Fibroblast of lung (primary cell): ENCODE results near the gene FOXJ1. TPM values are rescaled to one million over a fixed set of nuclear protein-coding genes. Genes with fewer than 3 reads are reported as not detected.

Experiments used
- DNase-seq, 2 donors: peaks; one replicate each; pipeline versions ENCODE4 v3.0.0 to v3.0.0-alpha.2; 2010; ENCODE audit warnings: low read depth in 2 of 2
- H2AFZ ChIP-seq: 2 replicates; pipeline ENCODE4 v1.5.1; 2012; ENCODE audit warnings: low read length, control low read depth, inconsistent platforms
- H3K27ac ChIP-seq: 2 replicates; pipeline ENCODE4 v1.5.1; 2011; ENCODE audit warnings: low read length, control low read depth; ENCODE audit not compliant: insufficient read depth
- H3K27me3 ChIP-seq: 2 replicates; pipeline ENCODE4 v1.5.1; 2011; ENCODE audit warnings: mild to moderate bottlenecking, low read length; ENCODE audit not compliant: control insufficient read depth, insufficient read depth
- H3K36me3 ChIP-seq: 2 replicates; pipeline ENCODE4 v1.5.1; 2011; ENCODE audit warnings: low read length; ENCODE audit not compliant: control insufficient read depth, insufficient read depth
- H3K4me1 ChIP-seq: 2 replicates; pipeline ENCODE4 v1.5.1; 2011; ENCODE audit warnings: low read length; ENCODE audit not compliant: control insufficient read depth, insufficient read depth; ENCODE audit errors: extremely low read depth
- H3K4me2 ChIP-seq: 2 replicates; pipeline ENCODE4 v1.5.1; 2011; ENCODE audit warnings: low read length, control low read depth; ENCODE audit not compliant: insufficient read depth; ENCODE audit errors: extremely low read depth
- H3K4me3 ChIP-seq, 4 experiments: fragments of 200-600 bp in 1 of 4; sonication (generic) in 1 of 4; replicated peaks in 1 of 4; 2 replicates each; pipeline ENCODE4 v1.5.1; 2011 to 2016; ENCODE audit warnings: low read length in 4 of 4, low read depth in 3 of 4, mild to moderate bottlenecking in 3 of 4, control low read depth in 2 of 4, inconsistent platforms in 1 of 4, mixed read lengths in 1 of 4; ENCODE audit not compliant: insufficient read depth in 1 of 4; ENCODE audit errors: control extremely low read depth in 1 of 4
- H3K79me2 ChIP-seq: 2 replicates; pipeline ENCODE4 v1.5.1; 2012; ENCODE audit warnings: mild to moderate bottlenecking, low read length, inconsistent platforms; ENCODE audit not compliant: control insufficient read depth, insufficient read depth
- H3K9ac ChIP-seq: 2 replicates; pipeline ENCODE4 v1.5.1; 2011; ENCODE audit warnings: mild to moderate bottlenecking, low read length, control low read depth; ENCODE audit not compliant: insufficient read depth
- H3K9me3 ChIP-seq: 2 replicates; pipeline ENCODE4 v1.5.1; 2012; ENCODE audit warnings: low read depth, low read length; ENCODE audit not compliant: control insufficient read depth, insufficient read depth
- H4K20me1 ChIP-seq: 2 replicates; pipeline ENCODE4 v1.5.1; 2011; ENCODE audit warnings: low read length; ENCODE audit not compliant: control insufficient read depth, insufficient read depth; ENCODE audit errors: extremely low read depth
- CTCF ChIP-seq, 2 donors: IDR thresholded peaks in 1 of 2; conservative IDR thresholded peaks in 1 of 2; 1 replicate in 1 of 2; 2 replicates in 1 of 2; pipeline ENCODE4 v1.5.1; 2011 to 2012; ENCODE audit warnings: low read length in 2 of 2, control low read depth in 1 of 2, inconsistent platforms in 1 of 2, low read depth in 1 of 2, mild to moderate bottlenecking in 1 of 2
- EZH2 ChIP-seq: IDR thresholded peaks from 2 replicates; pipeline ENCODE4 v1.5.1; 2012; ENCODE audit warnings: low read length, control low read depth, mild to moderate bottlenecking; ENCODE audit errors: missing control alignments
- polyA plus RNA-seq, 2 donors: library from polyadenylated mRNA; depleted of rRNA in 1 of 2; stranded (reverse) in 1 of 2; unstranded in 1 of 2; fragments of >200 nt; gene quantifications; 2 replicates each; pipeline ENCODE4 v1.2.1, GENCODE V29; 2011 to 2012; ENCODE audit warnings: missing spikeins in 1 of 2
- total RNA-seq: library from RNA; depleted of rRNA; stranded (reverse); fragments of >200 nt; gene quantifications from 2 replicates; pipeline ENCODE4 v1.2.1, GENCODE V29; 2014

The FOXJ1 gene
- total and polyA plus RNA-seq, 2 donors (not counting 1 experiment from before 2014, with no cell fraction given): not detected

- no peak overlapping the region for H3K4me2 ChIP-seq
- no peak overlapping the region for H3K27ac ChIP-seq
- H3K36me3 ChIP-seq: peaks cover 24% of the 10 kb centered on the region
- H3K9me3 ChIP-seq: no peaks in the 10 kb centered on the region
- H4K20me1 ChIP-seq: no peaks in the 10 kb centered on the region
- H3K27me3 ChIP-seq: no peaks in the 10 kb centered on the region
- no peak for DNase-seq
- no peak overlapping the region for H2AFZ ChIP-seq
- no peak overlapping the region for H3K9ac ChIP-seq
- peaks cover 11% of the 10 kb centered on the region for H3K79me2 ChIP-seq
- peaks cover 4% of the 10 kb centered on the region for H3K4me1 ChIP-seq
- no peak overlapping the region for H3K4me3 ChIP-seq
- TF ChIP-seq EZH2: no peak
- TF ChIP-seq CTCF (conservative IDR thresholded peaks at IDR 0.05 in 1 of 2, IDR thresholded peaks at IDR 0.05 in 1 of 2; ENCODE audit: low read depth in 1 of 2, low read length in 2 of 2): no peak
Measured at GRCh38 chr17:76097716-76098295, 43.2 kb downstream of the FOXJ1 start.

- no peaks in the 10 kb centered on the region for H3K9me3 ChIP-seq
- no peak overlapping the region for H3K9ac ChIP-seq
- H3K4me1 ChIP-seq: peaks cover 2% of the 10 kb centered on the region
- no peaks in the 10 kb centered on the region for H3K27me3 ChIP-seq
- no peak overlapping the region for H3K4me2 ChIP-seq
- H3K36me3 ChIP-seq: peaks cover 23% of the 10 kb centered on the region
- no peak overlapping the region for H2AFZ ChIP-seq
- DNase-seq: no peak
- no peak overlapping the region for H3K4me3 ChIP-seq
- H3K27ac ChIP-seq: no peak overlapping the region
- TF ChIP-seq EZH2 (no peak), CTCF (conservative IDR thresholded peaks at IDR 0.05 in 1 of 2, IDR thresholded peaks at IDR 0.05 in 1 of 2; ENCODE audit: low read depth in 1 of 2, low read length in 2 of 2) (no peak)
- no peaks in the 10 kb centered on the region for H3K79me2 ChIP-seq
- no peaks in the 10 kb centered on the region for H4K20me1 ChIP-seq
Measured at GRCh38 chr17:76095943-76096342, 45.1 kb downstream of the FOXJ1 start.

- Histone ChIP-seq H3K27ac (no peak overlapping the region), H3K27me3 (no peaks in the 10 kb centered on the region), H3K4me2 (no peak overlapping the region), H3K4me3 (no peak overlapping the region), H3K9me3 (no peaks in the 10 kb centered on the region), H3K36me3 (peaks cover 23% of the 10 kb centered on the region), H2AFZ (no peak overlapping the region), H3K9ac (no peak overlapping the region), H4K20me1 (no peaks in the 10 kb centered on the region), H3K4me1 (peaks cover 2% of the 10 kb centered on the region), H3K79me2 (no peaks in the 10 kb centered on the region)
- no peak for TF ChIP-seq CTCF (conservative IDR thresholded peaks at IDR 0.05 in 1 of 2, IDR thresholded peaks at IDR 0.05 in 1 of 2; ENCODE audit: low read depth in 1 of 2, low read length in 2 of 2)
- no peak for TF ChIP-seq EZH2
- DNase-seq: no peak
Measured at GRCh38 chr17:76094046-76094445, 47.0 kb downstream of the FOXJ1 start.
